Measurements from ENCODE around the gene PGM2L1.

- TF ChIP-seq CEBPB (IDR thresholded peaks at IDR 0.05) (no peak), CREB1 (IDR thresholded peaks at IDR 0.05; ENCODE audit: low read depth) (no peak), TCF12 (IDR thresholded peaks at IDR 0.05; ENCODE audit: low read depth) (no peak), REST (IDR thresholded peaks at IDR 0.05; ENCODE audit: low read depth) (no peak), EGR1 (IDR thresholded peaks at IDR 0.05) (no peak), FOXM1 (IDR thresholded peaks at IDR 0.05; ENCODE audit: borderline replicate concordance, low read depth) (no peak), YY1 (IDR thresholded peaks at IDR 0.05; ENCODE audit: low read depth) (no peak), TEAD4 (IDR thresholded peaks at IDR 0.05) (no peak), RAD21 (IDR thresholded peaks at IDR 0.05; ENCODE audit: low read depth) (no peak)
Observed at GRCh38 chr11:74367881-74368280, 30.4 kb downstream of the PGM2L1 start.
